ENCODE data around the gene MFSD11. TPM values are rescaled to one million over a fixed set of nuclear protein-coding genes. Genes with fewer than 3 reads are reported as not detected.
A peak's percentile ranks its signal among the peaks of the same experiment; 100 is the strongest.
"Not testable (repeated sequence)": the region's sequence is repeated elsewhere in the genome, so short reads cannot be mapped to it uniquely, and the experiment has no call there.

The MFSD11 gene
- total RNA-seq, 1 donor from 2014 or later: 27.0 TPM

DNA sequence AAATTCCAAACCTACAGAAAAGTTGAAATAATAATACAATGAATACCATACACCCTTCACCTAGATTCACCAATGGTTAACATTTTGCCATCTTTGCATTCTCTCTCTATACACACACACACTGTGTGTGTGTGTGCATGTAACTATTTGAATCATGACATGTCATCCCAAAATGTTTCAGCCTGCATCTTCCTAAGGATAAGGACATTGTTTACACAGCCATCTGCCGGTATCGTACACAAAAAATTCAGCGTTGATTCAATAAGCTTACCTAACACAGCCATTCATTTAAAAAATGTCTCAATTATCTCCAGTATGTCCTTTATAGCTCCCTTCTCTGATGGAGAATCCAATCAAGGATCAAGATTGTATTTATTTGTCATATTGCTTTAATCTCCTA is 31.1 kb upstream of the MFSD11 start:
- no peak for DNase-seq (ENCODE audit: low spot score)
- intact Hi-C loops (cut with DNase I): no loop called here

GRCh38 chr17:76707985-76708807 is 29.7 kb upstream of the MFSD11 start:
- intact Hi-C loops (cut with DNase I): loop anchor here (2.0 kb wide), 1 partner anchor 19 kb away; no protein-coding TSS in a partner anchor
- DNase-seq (ENCODE audit: low spot score): no peak

- peak; percentile 92 for DNase-seq (ENCODE audit: low spot score)
- intact Hi-C loops (cut with DNase I): loop anchor here (1.0 to 2.0 kb wide), 2 partner anchors 9 to 21 kb away; no protein-coding TSS in a partner anchor
Measured at GRCh38 chr17:76709077-76709950, 28.6 kb upstream of the MFSD11 start.

GRCh38 chr17:76709951-76710862 is 27.7 kb upstream of the MFSD11 start:
- intact Hi-C loops (cut with DNase I): loop anchor here (1.0 to 5.0 kb wide), 4 partner anchors 10 to 153 kb away; no protein-coding TSS in a partner anchor
- not testable (repeated sequence) for DNase-seq (ENCODE audit: low spot score)

GRCh38 chr17:76710863-76711611 is 26.9 kb upstream of the MFSD11 start, which contains the start of gene MXRA7:
MXRA7 (minus strand) TSS chr17:76710965; CDS start chr17:76710946, 19 bp downstream.
- peak; percentile 88 for DNase-seq (ENCODE audit: low spot score)
- intact Hi-C loops (cut with DNase I): loop anchor here (5.0 kb wide), 2 partner anchors 39 to 154 kb away; no protein-coding TSS in a partner anchor

DNA sequence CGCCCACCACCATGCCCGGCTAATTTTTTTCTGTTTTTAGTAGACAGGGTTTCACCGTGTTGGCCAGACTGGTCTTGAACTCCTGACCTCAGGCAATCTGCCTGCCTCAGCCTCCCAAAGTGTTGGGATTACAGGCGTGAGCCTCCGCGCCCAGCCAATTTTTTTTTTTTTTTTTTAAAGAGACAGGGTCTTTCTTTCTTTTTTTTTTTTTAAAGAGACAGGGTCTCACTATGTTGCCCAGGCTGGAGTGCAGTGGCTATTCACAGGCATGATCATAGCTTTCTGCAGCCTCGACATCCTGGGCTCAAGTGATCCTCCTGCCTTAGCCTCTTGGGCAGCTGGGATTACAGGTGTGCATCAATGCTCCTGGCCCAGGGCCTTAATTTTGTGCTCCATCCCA is 25.6 kb upstream of the MFSD11 start:
- not testable (repeated sequence) for DNase-seq (ENCODE audit: low spot score)
- intact Hi-C loops (cut with DNase I): loop anchor here (5.0 kb wide), 2 partner anchors 40 to 155 kb away; no protein-coding TSS in a partner anchor

DNA sequence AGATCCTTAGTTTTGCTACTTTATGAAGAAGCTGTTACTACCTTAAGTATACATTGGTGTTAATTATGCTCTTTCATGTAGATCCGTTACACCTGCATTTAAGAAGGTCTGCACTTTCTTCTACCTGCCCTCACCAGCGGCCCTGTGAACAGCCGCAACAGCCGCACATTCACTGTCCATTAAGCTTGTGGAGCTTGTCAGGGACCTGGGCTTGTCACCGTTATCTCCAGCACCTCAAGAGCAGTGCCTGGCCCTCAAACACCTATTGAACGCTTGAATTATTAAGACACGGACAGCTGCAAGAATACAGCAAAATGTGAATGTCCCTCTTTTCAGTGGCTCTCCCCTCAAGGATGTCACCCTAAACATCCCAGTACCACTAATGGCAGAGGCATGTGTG is 24.2 kb upstream of the MFSD11 start:
- intact Hi-C loops (cut with DNase I): loop anchor here (5.0 kb wide), 2 partner anchors 41 to 156 kb away; no protein-coding TSS in a partner anchor
- no peak for DNase-seq (ENCODE audit: low spot score)

GRCh38 chr17:76714336-76714735 is 23.6 kb upstream of the MFSD11 start:
- intact Hi-C loops (cut with DNase I): loop anchor here (5.0 kb wide), 2 partner anchors 42 to 157 kb away; no protein-coding TSS in a partner anchor
- DNase-seq (ENCODE audit: low spot score): no peak

GRCh38 chr17:76714822-76715495 is 23.0 kb upstream of the MFSD11 start:
- intact Hi-C loops (cut with DNase I): loop anchor here (5.0 kb wide), 6 partner anchors 33 to 188 kb away; partner anchors contain the start of gene PRCD
- peak; percentile 88 for DNase-seq (ENCODE audit: low spot score)

GRCh38 chr17:76715496-76715830 is 22.5 kb upstream of the MFSD11 start:
- intact Hi-C loops (cut with DNase I): loop anchor here (5.0 kb wide), 4 partner anchors 33 to 188 kb away; partner anchors contain the start of gene PRCD
- DNase-seq (ENCODE audit: low spot score): no peak

DNA sequence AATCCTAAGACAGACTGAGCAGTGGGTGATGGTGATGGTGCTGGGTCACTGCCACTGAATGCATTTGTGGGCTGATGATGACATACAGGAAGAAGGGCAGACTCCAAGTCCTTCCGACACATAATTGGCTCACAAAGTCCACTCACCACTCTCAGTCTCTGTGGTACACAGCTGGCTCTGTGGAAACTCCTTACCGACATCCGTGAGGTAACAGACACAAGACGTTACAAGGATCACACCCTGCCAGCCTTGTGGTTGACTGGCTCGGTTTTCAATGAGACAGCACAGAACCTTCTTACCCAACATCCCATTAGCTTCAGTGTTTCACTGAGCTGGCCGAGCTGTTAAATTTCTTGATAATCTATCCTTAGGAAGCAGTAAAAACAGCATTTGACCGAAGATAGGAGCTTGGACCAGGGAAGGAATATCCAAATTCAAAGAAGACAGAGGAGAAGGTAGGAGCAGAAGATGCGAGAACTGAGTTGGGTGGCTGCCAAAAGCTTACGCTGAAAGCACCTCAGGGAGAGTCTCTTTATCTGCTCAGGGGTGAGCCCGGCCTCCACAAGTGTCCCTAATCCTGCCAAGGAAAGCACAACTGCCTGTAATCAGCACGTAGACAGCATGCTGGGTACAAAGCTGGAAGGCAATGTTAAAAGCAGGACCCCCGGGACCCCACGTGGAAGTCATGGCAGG is 21.6 kb upstream of the MFSD11 start:
- intact Hi-C loops (cut with DNase I): loop anchor here (5.0 kb wide), 4 partner anchors 34 to 189 kb away; partner anchors contain the start of gene PRCD
- peak; percentile 87 for DNase-seq (ENCODE audit: low spot score)

- intact Hi-C loops (cut with DNase I): loop anchor here (5.0 kb wide), 4 partner anchors 35 to 190 kb away; partner anchors contain the start of gene PRCD
- DNase-seq (ENCODE audit: low spot score): no peak
Measured at GRCh38 chr17:76716839-76717215, 21.1 kb upstream of the MFSD11 start.

GRCh38 chr17:76718516-76718915 is 19.4 kb upstream of the MFSD11 start:
- intact Hi-C loops (cut with DNase I): loop anchor here (5.0 kb wide), 4 partner anchors 36 to 191 kb away; partner anchors contain the start of gene PRCD
- DNase-seq (ENCODE audit: low spot score): no peak

DNA sequence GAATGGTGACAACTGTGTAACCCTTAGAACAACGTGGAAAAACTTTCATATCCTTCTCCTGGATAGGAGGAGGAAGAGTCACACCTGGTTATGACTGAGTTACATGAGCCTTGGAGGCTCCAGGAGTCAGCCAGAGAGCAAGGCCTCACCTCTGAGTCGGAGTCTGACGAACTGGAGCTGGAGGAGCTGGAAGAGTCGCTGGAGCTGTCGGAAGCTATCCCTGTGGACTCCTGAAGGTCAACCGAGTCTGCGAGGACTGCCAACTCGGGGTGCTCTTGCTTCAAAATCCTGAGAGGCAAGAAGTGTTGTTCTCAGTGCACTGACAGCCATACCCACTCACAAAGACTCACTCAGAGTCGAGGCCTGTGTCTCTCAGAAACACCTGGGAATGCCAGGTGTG is 17.7 kb upstream of the MFSD11 start:
- intact Hi-C loops (cut with DNase I): no loop called here
- DNase-seq (ENCODE audit: low spot score): no peak

DNA sequence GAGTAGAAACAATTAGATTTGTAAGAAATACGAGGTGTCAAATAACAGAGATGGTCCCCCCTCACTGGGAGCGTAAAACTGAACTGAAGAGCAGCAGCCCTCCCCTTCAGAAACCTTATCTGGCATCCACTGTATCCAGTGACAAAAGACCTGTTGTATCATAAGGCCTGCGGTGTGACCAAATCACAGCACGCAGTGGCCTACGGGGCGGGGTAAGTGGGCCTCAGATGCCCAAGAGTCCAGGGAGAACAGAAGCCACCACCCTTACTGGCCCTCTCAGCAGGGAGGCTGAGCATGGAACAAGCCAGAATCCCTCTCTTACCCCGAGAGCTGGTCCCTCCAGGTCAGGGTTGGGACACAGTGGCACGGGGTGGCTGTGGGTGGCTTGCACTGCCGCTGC is 17.0 kb upstream of the MFSD11 start:
- intact Hi-C loops (cut with DNase I): no loop called here

DNA sequence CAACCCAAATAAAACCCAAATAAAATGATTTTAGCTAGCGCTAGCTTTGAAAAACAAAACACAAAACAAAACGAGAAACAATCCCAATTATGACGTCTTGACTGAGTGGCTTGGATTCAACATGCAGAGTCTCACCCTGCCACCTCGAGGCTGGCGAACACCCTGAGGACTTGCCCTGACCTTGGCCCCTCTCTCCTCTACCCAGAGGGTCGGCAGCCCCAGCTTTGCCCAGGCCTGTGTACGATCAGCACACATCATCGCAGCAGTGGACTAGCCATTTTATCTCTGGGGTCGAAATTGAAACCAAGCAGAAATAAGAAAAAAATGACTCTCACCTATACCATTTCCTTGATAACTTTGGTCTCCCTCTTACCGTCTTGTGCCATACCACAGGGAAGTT is 16.5 kb upstream of the MFSD11 start:
- DNase-seq (ENCODE audit: low spot score): no peak
- intact Hi-C loops (cut with DNase I): no loop called here

More for the DNA sequence above, 17.0 kb upstream of the MFSD11 start:
- DNase-seq (ENCODE audit: low spot score): no peak

DNA sequence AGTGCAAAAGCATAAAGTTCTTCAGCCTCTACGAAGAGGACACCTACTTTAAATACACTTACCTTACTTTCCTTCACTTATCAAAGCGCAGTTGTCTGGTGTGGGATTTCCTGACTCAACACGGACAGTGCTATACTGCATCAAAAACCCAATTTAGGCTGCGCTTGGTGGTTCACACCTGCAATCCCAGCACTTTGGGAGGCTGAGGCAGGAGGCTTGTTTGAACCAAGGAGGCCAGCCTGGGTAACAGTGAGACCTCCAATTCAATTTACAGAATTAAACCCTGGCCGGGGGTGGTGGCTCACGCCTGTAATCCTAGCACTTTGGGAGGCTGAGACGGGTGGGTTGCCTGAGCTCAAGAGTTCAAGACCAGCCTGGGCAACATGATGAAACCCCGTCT is 15.6 kb upstream of the MFSD11 start:
- no peak for DNase-seq (ENCODE audit: low spot score)
- intact Hi-C loops (cut with DNase I): no loop called here
